SK-N-SH (cell line): ENCODE measurements around the gene JMJD1C. TPM values are rescaled to one million over a fixed set of nuclear protein-coding genes. Genes with fewer than 3 reads are reported as not detected.

ENCODE experiments used
- CTCF ChIA-PET: fragments of 300-600, 350-600 bp; formaldehyde crosslinking; extraction: SDS; loops from one replicate; lab custom pipeline; 2021; lab: Yijun Ruan, JAX
- POLR2A ChIA-PET: fragments of 350-600 bp; sonication (Branson Sonifier 250); formaldehyde crosslinking; extraction: SDS; loops from one replicate; lab custom pipeline; 2020; ENCODE audit warnings: antibody characterized with exemption, inconsistent platforms; lab: Yijun Ruan, JAX
- DNase-seq: peaks from one replicate; pipeline ENCODE4 v3.0.0; 2012
- H2AFZ ChIP-seq: fragments of 200-600 bp; sonication (generic); 2 replicates; pipeline ENCODE4 v1.8.1; 2016; ENCODE audit warnings: antibody characterized with exemption, mild to moderate bottlenecking, low read depth
- H3F3A ChIP-seq: fragments of 200-600 bp; sonication (generic); replicated peaks from 2 replicates; pipeline ENCODE3; 2016; ENCODE audit warnings: antibody characterized with exemption, mild to moderate bottlenecking; ENCODE audit not compliant: insufficient read depth
- H3K27ac ChIP-seq, 2 experiments: fragments of 200-500 bp in 1 of 2; fragments of 200-600 bp in 1 of 2; sonication (Bioruptor generic) in 1 of 2; sonication (generic), shearing (Covaris generic) in 1 of 2; 2 replicates each; pipeline versions ENCODE4 v1.5.1 to v1.6.1; 2014 to 2016; ENCODE audit warnings: low read depth in 2 of 2, inconsistent platforms in 1 of 2, low read length in 1 of 2, mild to moderate bottlenecking in 1 of 2, mixed read lengths in 1 of 2
- H3K27me3 ChIP-seq: fragments of 200-600 bp; sonication (generic), shearing (Covaris generic); 2 replicates; pipeline ENCODE4 v1.6.1; 2016; ENCODE audit warnings: mixed run types; ENCODE audit not compliant: insufficient read depth
- H3K36me3 ChIP-seq, 2 experiments: fragments of 200-500 bp in 1 of 2; fragments of 200-600 bp in 1 of 2; sonication (Bioruptor generic) in 1 of 2; sonication (generic) in 1 of 2; replicated peaks in 1 of 2; 2 replicates each; pipeline versions ENCODE3 to v1.5.1; 2014 to 2016; ENCODE audit warnings: low read length in 1 of 2, mild to moderate bottlenecking in 1 of 2; ENCODE audit not compliant: insufficient read depth in 2 of 2, control insufficient read depth in 1 of 2
- H3K4me1 ChIP-seq, 2 experiments: fragments of 200-500 bp in 1 of 2; fragments of 200-600 bp in 1 of 2; sonication (Bioruptor generic) in 1 of 2; sonication (generic), shearing (Covaris generic) in 1 of 2; 2 replicates each; pipeline versions ENCODE4 v1.5.1 to v1.6.1; 2014 to 2016; ENCODE audit warnings: low read depth in 1 of 2, low read length in 1 of 2, mixed run types in 1 of 2; ENCODE audit not compliant: insufficient read depth in 2 of 2, control insufficient read depth in 1 of 2
- H3K4me2 ChIP-seq: fragments of 200-600 bp; sonication (generic), shearing (Covaris generic); 2 replicates; pipeline ENCODE4 v1.6.1; 2017; ENCODE audit warnings: mixed run types
- H3K4me3 ChIP-seq, 2 experiments: fragments of 200-500 bp in 1 of 2; fragments of 200-600 bp in 1 of 2; sonication (Bioruptor generic) in 1 of 2; sonication (generic), shearing (Covaris generic) in 1 of 2; 2 replicates each; pipeline versions ENCODE4 v1.5.1 to v1.8.1; 2014 to 2016; ENCODE audit warnings: low read depth in 2 of 2, inconsistent platforms in 1 of 2, low read length in 1 of 2, mild to moderate bottlenecking in 1 of 2, mixed read lengths in 1 of 2, moderate library complexity in 1 of 2
- H3K79me2 ChIP-seq: fragments of 200-600 bp; sonication (generic); 2 replicates; pipeline ENCODE4 v1.8.1; 2017; ENCODE audit warnings: mild to moderate bottlenecking; ENCODE audit not compliant: insufficient read depth
- H3K9ac ChIP-seq: fragments of 200-600 bp; sonication (generic); 2 replicates; pipeline ENCODE4 v1.6.1; 2017; ENCODE audit warnings: mixed run types
- H3K9me2 ChIP-seq: fragments of 200-600 bp; sonication (generic); 2 replicates; pipeline ENCODE4 v1.6.1; 2017; ENCODE audit warnings: mixed run types
- H3K9me3 ChIP-seq: fragments of 200-600 bp; sonication (generic); 2 replicates; pipeline ENCODE4 v1.6.1; 2017; ENCODE audit warnings: mixed run types, mild to moderate bottlenecking, moderate library complexity
- H4K20me1 ChIP-seq: fragments of 200-600 bp; sonication (generic); 2 replicates; pipeline ENCODE4 v1.6.1; 2017; ENCODE audit warnings: mild to moderate bottlenecking, mixed run types; ENCODE audit not compliant: insufficient read depth
- ELF1 ChIP-seq: IDR thresholded peaks from 2 replicates; pipeline ENCODE4 v1.4.0; 2012
- FOXM1 ChIP-seq: IDR thresholded peaks from 2 replicates; pipeline ENCODE4 v1.4.0; 2012; ENCODE audit warnings: low read depth, mild to moderate bottlenecking
- GABPA ChIP-seq: IDR thresholded peaks from 2 replicates; pipeline ENCODE4 v1.4.0; 2012; ENCODE audit warnings: low read depth, mild to moderate bottlenecking
- MEF2A ChIP-seq: IDR thresholded peaks from 2 replicates; pipeline ENCODE4 v1.4.0; 2012; ENCODE audit warnings: low read depth, borderline replicate concordance
- NFIC ChIP-seq: IDR thresholded peaks from 2 replicates; pipeline ENCODE4 v1.4.0; 2012; ENCODE audit warnings: borderline replicate concordance
- RCOR1 ChIP-seq: fragments of 150-350 bp; IDR thresholded peaks from 2 replicates; pipeline ENCODE4 v1.6.1; 2017; ENCODE audit warnings: antibody characterized with exemption, low read length
- REST ChIP-seq: IDR thresholded peaks from 2 replicates; pipeline ENCODE4 v1.6.1; 2012; ENCODE audit warnings: mild to moderate bottlenecking, low read depth, low read length, moderate library complexity
- SIN3A ChIP-seq: IDR thresholded peaks from 2 replicates; pipeline ENCODE4 v1.6.1; 2012; ENCODE audit warnings: low read depth, mild to moderate bottlenecking, low read length, moderate library complexity, borderline replicate concordance
- SMC3 ChIP-seq: IDR thresholded peaks from 2 replicates; pipeline ENCODE4 v1.6.1; 2012; ENCODE audit warnings: low read depth, low read length, improper control_type of control experiment
- TCF12 ChIP-seq: IDR thresholded peaks from 2 replicates; pipeline ENCODE4 v1.4.0; 2012
- TEAD4 ChIP-seq: IDR thresholded peaks from 2 replicates; pipeline ENCODE4 v1.4.0; 2012; ENCODE audit warnings: mild to moderate bottlenecking, borderline replicate concordance; ENCODE audit not compliant: insufficient read depth
- YY1 ChIP-seq: IDR thresholded peaks from 2 replicates; pipeline ENCODE4 v1.4.0; 2012; ENCODE audit warnings: low read depth, mild to moderate bottlenecking
- WGBS: methylation state at CpG from one replicate; pipeline ENCODE4 v1.1.6; 2017; ENCODE audit warnings: low lambda C conversion rate; 5-methylcytosine and 5-hydroxymethylcytosine counted together
- polyA plus RNA-seq, 3 experiments: library from polyadenylated mRNA; depleted of rRNA; stranded (reverse); fragments of >200 nt; gene quantifications; 2 replicates each; pipeline ENCODE4 v1.2.3, GENCODE V29; 2012

JMJD1C gene
- polyA plus RNA-seq, 1 of the 3 experiments (the other 2 are of a cell fraction), result 11.7 TPM

- no peaks in the 10 kb centered on the region for H3K9me2 ChIP-seq
- DNase-seq, result no peak
- CTCF ChIA-PET, result interaction anchor here (0.6 kb wide), 1 partner anchor 214 kb away, joined by 4 read pairs; no protein-coding TSS in a partner anchor
- 66% methylated on average over 5 of the region's 5 CpGs for WGBS
- TF ChIP-seq ELF1 (no peak), SMC3 (no peak), GABPA (no peak), MEF2A (no peak), YY1 (no peak), NFIC (no peak), TEAD4 (no peak), TCF12 (peak; percentile 18; the same call in 1 of the 2 replicates), FOXM1 (no peak)
- peak overlapping the region; percentile 32; the same call in 1 of the 2 replicates for H3K4me2 ChIP-seq
- no peak overlapping the region for H3K4me3 ChIP-seq
- H3K79me2 ChIP-seq, result peaks cover 100% of the 10 kb centered on the region
- no peaks in the 10 kb centered on the region for H3K27me3 ChIP-seq
- POLR2A ChIA-PET, result no interaction called here
- H3K4me1 ChIP-seq, result peaks cover 13 to 34% of the 10 kb centered on the region in 2 experiments; a peak in 2 of 4 replicates
- peak overlapping the region; percentile 40 to 51; a peak in 3 of 4 replicates for H3K27ac ChIP-seq
- no peak overlapping the region for H2AFZ ChIP-seq
- no peak overlapping the region for H3K9ac ChIP-seq
- H3K36me3 ChIP-seq, result peaks cover 3 to 4% of the 10 kb centered on the region in 2 experiments
- H3F3A ChIP-seq, result peaks cover 16% of the 10 kb centered on the region
- H4K20me1 ChIP-seq, result peaks cover 53% of the 10 kb centered on the region
- H3K9me3 ChIP-seq, result no peaks in the 10 kb centered on the region
Measured at GRCh38 chr10:63415640-63416244, 50.0 kb downstream of the JMJD1C start.

- peaks cover 15 to 34% of the 10 kb centered on the region in 2 experiments; a peak in 2 of 4 replicates for H3K4me1 ChIP-seq
- H3K9me3 ChIP-seq, result no peaks in the 10 kb centered on the region
- H3K9me2 ChIP-seq, result no peaks in the 10 kb centered on the region
- ChIA-PET POLR2A (interaction anchor here (0.7 kb wide), 1 partner anchor 303 kb away, joined by 3 read pairs; no protein-coding TSS in a partner anchor), CTCF (no interaction called here)
- H3K36me3 ChIP-seq, result peaks cover 3 to 4% of the 10 kb centered on the region in 2 experiments
- no peaks in the 10 kb centered on the region for H3K27me3 ChIP-seq
- H2AFZ ChIP-seq, result no peak overlapping the region
- no peak overlapping the region for H3K4me2 ChIP-seq
- 80% methylated on average over 7 of the region's 7 CpGs for WGBS
- no peak overlapping the region for H3K4me3 ChIP-seq
- peaks cover 97% of the 10 kb centered on the region for H3K79me2 ChIP-seq
- TF ChIP-seq RCOR1 (no peak), NFIC (peak; percentile 46; the same call in 1 of the 2 replicates)
- H3F3A ChIP-seq, result peaks cover 24% of the 10 kb centered on the region
- no peak overlapping the region for H3K9ac ChIP-seq
- no peak for DNase-seq
- H4K20me1 ChIP-seq, result peaks cover 57% of the 10 kb centered on the region
- peak overlapping the region in 1 of 2 experiments; percentile 52; a peak in 2 of 4 replicates for H3K27ac ChIP-seq
Measured at GRCh38 chr10:63414481-63415260, 51.1 kb downstream of the JMJD1C start.

- Histone ChIP-seq H3K4me1 (peaks cover 22 to 41% of the 10 kb centered on the region in 2 experiments; a peak in 3 of 4 replicates), H3K9ac (no peak overlapping the region), H3K27me3 (no peaks in the 10 kb centered on the region), H3K9me2 (no peaks in the 10 kb centered on the region), H3K79me2 (peaks cover 97% of the 10 kb centered on the region), H3K9me3 (no peaks in the 10 kb centered on the region), H3F3A (peaks cover 31% of the 10 kb centered on the region), H3K36me3 (peaks cover 3 to 4% of the 10 kb centered on the region in 2 experiments), H2AFZ (no peak overlapping the region), H3K27ac (no peak overlapping the region), H4K20me1 (peaks cover 50% of the 10 kb centered on the region), H3K4me2 (no peak overlapping the region), H3K4me3 (no peak overlapping the region)
- DNase-seq, result no peak
- TF ChIP-seq SIN3A (no peak), REST (no peak)
- ChIA-PET CTCF (no interaction called here), POLR2A (no interaction called here)
- 76% methylated on average over 3 of the region's 3 CpGs for WGBS
Measured at GRCh38 chr10:63413429-63413828, 52.3 kb downstream of the JMJD1C start.
